Activated T-helper 9 cell treated with anti-CD3 and anti-CD28 coated beads, Interleukin-2, amount 50 U/mL, for 16 hours (primary cell): ENCODE measurements around the gene TBC1D5.

ENCODE experiments used
- DNase-seq: peaks from one replicate; pipeline ENCODE4 v3.0.0-alpha.2; 2020; ENCODE audit warnings: low read depth

Gene TBC1D5

GRCh38 chr3:17589888-17590287 is 152.5 kb downstream of the TBC1D5 start:
- no peak for DNase-seq

GRCh38 chr3:17588422-17588821 is 154.0 kb downstream of the TBC1D5 start:
- DNase-seq, result no peak

GRCh38 chr3:17585394-17586325 is 156.8 kb downstream of the TBC1D5 start:
- DNase-seq, result no peak

DNA sequence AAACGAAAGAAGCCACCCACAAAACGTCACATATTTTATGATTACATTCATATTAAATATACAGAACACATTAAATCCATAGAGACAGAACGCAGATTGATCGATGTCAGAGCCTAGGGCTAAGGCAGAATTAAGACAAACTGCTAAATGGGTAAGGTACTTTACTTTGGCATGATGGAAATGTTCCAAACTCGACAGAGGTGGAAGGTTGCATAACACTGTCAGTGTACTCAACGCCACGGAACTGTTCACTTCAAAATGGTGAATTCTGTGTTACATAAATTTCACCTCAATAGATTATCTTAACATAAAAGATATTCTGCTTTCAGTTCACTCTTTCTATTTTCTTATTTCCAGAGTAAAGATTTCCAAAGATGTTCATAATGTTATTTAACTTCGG is 158.4 kb downstream of the TBC1D5 start:
- DNase-seq, result no peak

DNA sequence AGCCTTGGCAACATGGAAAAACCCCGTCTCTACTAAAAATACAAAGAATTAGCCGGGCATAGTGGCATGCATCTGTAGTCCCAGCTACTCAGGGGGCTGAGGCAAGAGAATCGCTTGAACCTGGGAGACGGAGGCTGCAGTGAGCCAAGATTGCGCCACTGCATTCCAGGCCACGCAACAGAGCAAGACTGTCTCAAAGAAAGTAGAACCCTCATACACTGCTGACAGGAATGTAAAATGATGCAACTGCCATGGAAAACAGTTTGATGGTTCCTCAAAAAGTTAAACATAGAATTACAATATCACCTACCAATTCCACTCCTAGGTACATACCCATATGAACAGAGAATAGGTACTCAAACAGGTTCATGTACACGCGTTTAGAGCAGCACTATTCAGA is 158.9 kb downstream of the TBC1D5 start:
- no peak for DNase-seq

GRCh38 chr3:17581421-17582080 is 160.9 kb downstream of the TBC1D5 start:
- DNase-seq, result no peak

- DNase-seq, result no peak
These were observed 161.5 kb downstream of the TBC1D5 start for GRCh38 chr3:17580901-17581300.

- DNase-seq, result no peak
These were observed 163.0 kb downstream of the TBC1D5 start for GRCh38 chr3:17579289-17580031.

GRCh38 chr3:17577796-17578520 is 164.5 kb downstream of the TBC1D5 start:
- no peak for DNase-seq

DNA sequence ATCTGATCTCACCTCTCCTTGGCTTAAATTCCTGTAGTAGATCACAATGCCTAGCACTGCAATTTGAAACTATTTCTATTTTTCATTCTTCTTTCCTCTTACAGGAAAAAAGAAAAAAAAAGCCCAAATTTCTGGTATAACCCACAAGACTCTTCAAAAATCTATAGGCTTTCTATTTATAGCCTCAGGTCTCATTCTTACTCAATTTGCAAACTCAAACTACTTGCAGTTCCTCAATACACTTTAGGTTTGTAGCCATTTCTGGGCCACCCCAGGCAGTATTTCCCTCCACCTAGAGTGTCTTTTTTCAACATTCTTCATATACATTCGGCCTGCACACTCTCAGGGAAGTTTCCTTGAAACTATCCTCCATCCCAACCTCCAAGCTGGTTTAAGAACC is 169.0 kb downstream of the TBC1D5 start:
- DNase-seq, result no peak

DNA sequence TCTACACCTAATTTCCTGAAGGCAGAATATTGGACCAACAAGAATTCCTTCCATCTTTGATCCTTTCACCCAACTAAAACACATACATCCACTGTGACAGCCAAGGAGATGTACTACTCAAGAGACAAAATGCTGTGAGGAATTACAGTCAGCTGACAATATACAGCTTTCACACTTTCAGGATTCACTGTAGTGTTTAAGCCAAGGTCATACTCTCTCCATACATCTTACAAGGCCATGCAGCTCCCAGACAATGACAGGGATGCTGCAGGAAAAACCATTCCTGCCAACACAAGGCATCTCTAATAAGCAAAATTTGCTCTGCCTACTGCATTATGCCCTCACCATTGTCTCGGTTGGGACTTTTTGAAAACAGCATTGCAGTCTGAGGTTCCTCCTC is 170.7 kb downstream of the TBC1D5 start:
- no peak for DNase-seq

DNA sequence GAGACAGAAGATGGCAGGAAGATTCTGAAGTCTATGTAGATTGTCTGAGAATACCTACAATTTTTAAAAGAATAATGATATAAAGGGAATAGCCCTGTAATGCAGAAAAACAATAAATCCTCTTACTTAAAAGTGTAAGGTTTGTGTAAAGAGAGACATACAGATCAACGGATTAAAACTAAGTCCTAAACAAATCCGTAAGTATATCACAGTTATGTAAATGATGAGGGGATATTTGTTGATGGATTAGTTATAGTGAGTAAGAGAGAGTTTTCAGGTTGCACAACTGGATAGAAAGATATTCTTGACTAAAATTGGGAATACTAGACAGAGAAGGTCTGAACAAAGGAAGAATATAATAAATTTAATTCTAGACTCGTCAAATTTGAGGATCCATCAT is 179.6 kb downstream of the TBC1D5 start:
- no peak for DNase-seq

DNA sequence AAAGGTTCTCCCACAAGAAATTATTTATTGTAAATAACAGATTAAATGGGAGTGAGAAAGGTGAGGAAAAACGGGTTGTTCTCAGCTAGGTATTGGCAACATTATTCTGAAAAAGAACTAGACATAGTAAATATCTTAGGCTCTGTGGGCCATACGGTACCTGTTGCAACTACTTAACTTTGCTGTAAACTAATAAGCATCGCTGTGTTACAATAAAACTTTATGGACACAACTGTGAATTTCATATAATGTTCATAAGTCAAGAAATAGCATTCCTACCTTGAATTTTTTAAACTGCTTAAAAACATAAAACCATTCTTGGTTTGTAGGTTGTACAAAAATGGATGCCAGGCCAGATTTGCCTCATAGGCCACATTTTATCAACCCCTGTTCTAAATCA is 183.9 kb downstream of the TBC1D5 start:
- no peak for DNase-seq

DNA sequence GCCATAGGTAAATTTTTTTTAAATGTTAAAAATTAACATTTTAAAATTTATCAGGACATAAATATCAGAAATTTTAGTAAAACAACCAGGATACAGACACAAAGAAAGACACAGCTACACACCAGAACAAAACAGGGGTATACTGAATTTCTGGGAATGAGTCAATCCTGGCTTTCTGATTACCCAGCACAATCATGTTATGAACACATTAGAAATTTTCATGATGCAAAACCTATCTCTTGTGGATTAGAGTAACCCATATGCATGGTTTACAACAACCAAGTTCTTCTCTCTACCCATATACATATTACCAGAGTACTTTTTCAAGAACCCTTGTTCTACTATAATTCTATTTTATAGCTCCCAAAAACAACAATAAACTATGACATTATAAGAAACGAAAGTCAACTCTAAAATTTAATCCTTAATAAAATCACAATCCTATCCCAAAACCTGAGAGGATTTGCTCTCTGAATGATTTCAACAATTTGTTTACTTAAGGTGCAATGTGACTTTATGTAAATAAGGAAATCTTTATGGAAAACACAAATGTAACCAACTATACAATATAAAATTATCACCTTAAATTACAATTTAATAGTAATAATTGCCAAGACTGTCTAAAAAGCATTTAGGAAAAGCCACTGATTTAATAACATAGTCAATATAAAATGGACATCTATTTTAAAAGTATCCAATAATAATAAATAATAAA is 184.5 kb downstream of the TBC1D5 start:
- no peak for DNase-seq

GRCh38 chr3:17555525-17555924 is 186.9 kb downstream of the TBC1D5 start:
- DNase-seq, result no peak

DNA sequence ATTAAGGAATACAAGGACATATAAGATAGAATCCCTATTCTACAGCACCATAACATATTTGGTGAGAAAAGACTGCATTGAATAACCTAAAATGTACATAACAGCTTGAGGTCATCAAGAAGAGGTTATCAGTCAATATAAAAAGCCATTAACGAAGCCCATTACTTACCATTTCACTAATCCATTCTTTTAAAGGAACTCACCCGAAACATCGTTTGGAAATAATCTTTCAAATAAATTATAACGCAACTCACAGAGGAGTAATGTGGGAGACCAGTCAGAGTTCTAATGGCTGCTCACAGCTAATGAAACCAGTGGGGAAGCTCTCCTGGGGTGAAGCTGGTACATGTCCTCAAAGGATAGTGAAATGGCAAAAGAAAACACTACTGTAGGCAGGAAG is 188.4 kb downstream of the TBC1D5 start:
- no peak for DNase-seq

DNA sequence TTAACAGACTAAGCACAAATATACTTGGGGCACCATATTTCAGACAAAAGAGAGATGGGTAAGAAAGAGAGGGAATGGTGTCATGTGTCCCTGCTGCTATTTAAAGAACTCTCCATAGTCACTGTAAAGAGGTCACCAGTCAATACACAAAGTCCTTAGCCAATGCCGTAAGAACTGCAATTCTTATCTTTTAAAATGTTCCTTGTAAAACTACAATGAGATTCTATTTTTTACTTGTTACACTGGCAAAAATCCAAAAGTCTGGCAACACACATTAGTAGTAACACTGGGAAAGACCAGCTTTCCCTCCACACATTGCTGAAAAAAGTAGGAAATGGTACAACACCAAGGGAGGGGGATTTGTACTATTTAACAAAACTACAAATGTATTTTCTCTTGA is 189.4 kb downstream of the TBC1D5 start:
- no peak for DNase-seq

DNA sequence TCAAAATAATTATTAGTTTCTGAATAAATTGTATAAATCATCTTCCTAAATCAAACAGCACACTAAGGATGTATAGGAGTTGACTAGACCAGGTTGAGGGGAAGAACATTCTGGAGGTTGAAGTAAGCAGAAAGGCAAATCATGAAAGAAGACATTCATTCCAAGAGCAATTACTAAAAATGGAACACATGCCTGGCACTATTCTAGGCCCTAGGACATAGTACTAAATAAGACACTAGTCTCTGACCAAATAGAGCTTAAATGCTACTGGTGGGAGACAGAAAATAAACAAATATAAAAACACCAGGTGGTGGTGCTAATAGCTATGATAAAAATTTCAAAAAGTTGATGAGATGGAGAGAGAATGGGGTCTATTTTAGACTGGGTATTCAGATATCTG is 190.1 kb downstream of the TBC1D5 start:
- no peak for DNase-seq

- DNase-seq, result no peak
These were observed 190.5 kb downstream of the TBC1D5 start for GRCh38 chr3:17551895-17552294.

GRCh38 chr3:17551333-17551732 is 191.1 kb downstream of the TBC1D5 start:
- DNase-seq, result no peak

GRCh38 chr3:17550624-17551023 is 191.8 kb downstream of the TBC1D5 start:
- DNase-seq, result no peak
